Measurements from ENCODE around the gene RABGGTA.

The RABGGTA gene

DNA sequence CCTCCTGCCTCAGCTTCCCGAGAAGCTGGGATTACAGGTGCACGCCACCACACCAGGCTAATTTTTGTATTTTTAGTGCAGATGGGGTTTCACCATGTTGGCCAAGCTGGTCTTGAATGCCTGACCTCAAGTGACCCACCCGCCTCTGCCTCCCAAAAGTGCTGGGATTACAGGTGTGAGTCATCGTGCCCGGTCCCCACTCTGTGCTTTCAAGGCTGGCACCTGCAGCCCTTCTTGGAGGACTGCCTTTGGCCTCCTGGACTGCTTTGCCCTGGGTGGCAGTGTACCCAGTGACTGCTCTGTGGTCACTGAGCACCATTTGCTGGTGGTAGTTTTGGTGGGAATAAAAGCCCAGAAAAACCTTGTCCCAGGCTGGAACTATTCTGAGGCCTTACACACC, 15.6 kb upstream of the RABGGTA start:
- Histone ChIP-seq H3K27me3 (ENCODE audit: control insufficient read depth, insufficient read depth, low read length) (no peaks in the 10 kb centered on the region), H3K4me3 (ENCODE audit: low read depth, low read length) (no peak overlapping the region), H3K36me3 (ENCODE audit: control insufficient read depth, insufficient read depth, low read length) (peaks cover 15% of the 10 kb centered on the region), H3K9me3 (ENCODE audit: control insufficient read depth, insufficient read depth, low read length) (no peaks in the 10 kb centered on the region), H3K4me1 (ENCODE audit: control insufficient read depth, insufficient read depth, low read length) (no peaks in the 10 kb centered on the region), H3K27ac (ENCODE audit: low read depth, low read length) (no peak overlapping the region), H3K9ac (ENCODE audit: low read depth, low read length) (no peak overlapping the region)

DNA sequence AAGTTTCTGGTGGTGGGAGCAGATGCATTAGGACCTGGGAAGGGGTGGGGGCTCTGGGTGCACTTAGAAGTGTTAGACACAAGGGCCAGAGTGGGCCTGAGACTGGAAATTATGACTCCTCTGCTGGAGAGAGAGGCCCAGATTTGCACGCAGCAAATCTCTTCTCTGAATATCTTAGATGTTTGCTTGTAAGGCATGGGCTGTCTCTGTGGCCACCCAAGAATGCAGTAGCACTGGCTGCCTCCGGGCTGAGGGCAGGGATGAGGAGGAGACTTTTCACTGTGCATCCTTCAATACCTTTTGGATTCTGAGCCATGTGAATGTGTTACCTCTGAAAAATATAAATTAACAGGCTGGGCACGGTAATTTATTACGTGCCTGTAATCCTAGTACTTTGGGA, 14.0 kb upstream of the RABGGTA start:
- Histone ChIP-seq H3K27me3 (ENCODE audit: control insufficient read depth, insufficient read depth, low read length) (no peaks in the 10 kb centered on the region), H3K4me3 (ENCODE audit: low read depth, low read length) (no peak overlapping the region), H3K9me3 (ENCODE audit: control insufficient read depth, insufficient read depth, low read length) (no peaks in the 10 kb centered on the region), H3K9ac (ENCODE audit: low read depth, low read length) (no peak overlapping the region), H3K36me3 (ENCODE audit: control insufficient read depth, insufficient read depth, low read length) (peaks cover 11% of the 10 kb centered on the region), H3K4me1 (ENCODE audit: control insufficient read depth, insufficient read depth, low read length) (no peaks in the 10 kb centered on the region), H3K27ac (ENCODE audit: low read depth, low read length) (no peak overlapping the region)

GRCh38 chr14:24284501-24285035, 13.2 kb upstream of the RABGGTA start:
- H3K4me3 ChIP-seq (ENCODE audit: low read depth, low read length): no peak overlapping the region
- H3K9ac ChIP-seq (ENCODE audit: low read depth, low read length): no peak overlapping the region
- H3K27ac ChIP-seq (ENCODE audit: low read depth, low read length): no peak overlapping the region
- no peaks in the 10 kb centered on the region for H3K27me3 ChIP-seq (ENCODE audit: control insufficient read depth, insufficient read depth, low read length)
- H3K36me3 ChIP-seq (ENCODE audit: control insufficient read depth, insufficient read depth, low read length): peaks cover 3% of the 10 kb centered on the region
- no peaks in the 10 kb centered on the region for H3K9me3 ChIP-seq (ENCODE audit: control insufficient read depth, insufficient read depth, low read length)
- no peaks in the 10 kb centered on the region for H3K4me1 ChIP-seq (ENCODE audit: control insufficient read depth, insufficient read depth, low read length)

DNA sequence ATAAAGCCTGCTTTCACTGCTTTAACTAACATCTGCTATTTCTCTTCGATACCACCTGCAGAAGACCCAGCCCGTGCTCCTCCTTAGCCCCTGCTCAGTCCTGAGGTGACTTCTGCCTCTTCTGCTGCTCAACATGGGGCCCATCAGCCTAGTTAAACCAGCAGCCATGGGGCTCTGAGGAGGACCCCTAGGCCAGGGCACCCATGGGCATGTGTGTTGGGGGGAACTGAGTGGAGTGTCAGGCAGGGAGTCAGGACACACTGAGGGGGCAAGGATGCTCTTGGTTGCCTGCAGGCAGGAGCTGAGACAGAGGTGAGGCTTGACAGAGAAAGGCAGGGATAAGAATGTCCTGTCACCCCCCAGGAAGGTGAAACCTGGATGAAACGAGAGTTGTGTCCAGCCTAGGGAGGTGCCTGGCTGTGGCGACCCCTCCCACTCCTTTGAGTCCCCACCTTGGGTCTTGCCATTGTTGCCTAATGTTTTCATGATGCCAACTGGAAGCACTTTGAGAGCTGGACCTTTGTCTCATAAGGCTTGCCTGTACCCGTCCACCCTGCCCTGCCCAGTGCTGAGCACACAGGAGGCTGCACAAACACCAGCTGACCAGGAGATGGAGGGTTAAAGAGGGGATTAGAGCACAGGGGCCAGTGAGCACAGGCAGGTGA, 12.5 kb upstream of the RABGGTA start:
- Histone ChIP-seq H3K4me1 (ENCODE audit: control insufficient read depth, insufficient read depth, low read length) (no peaks in the 10 kb centered on the region), H3K27me3 (ENCODE audit: control insufficient read depth, insufficient read depth, low read length) (no peaks in the 10 kb centered on the region), H3K4me3 (ENCODE audit: low read depth, low read length) (no peak overlapping the region), H3K36me3 (ENCODE audit: control insufficient read depth, insufficient read depth, low read length) (no peaks in the 10 kb centered on the region), H3K27ac (ENCODE audit: low read depth, low read length) (no peak overlapping the region), H3K9me3 (ENCODE audit: control insufficient read depth, insufficient read depth, low read length) (no peaks in the 10 kb centered on the region), H3K9ac (ENCODE audit: low read depth, low read length) (no peak overlapping the region)

DNA sequence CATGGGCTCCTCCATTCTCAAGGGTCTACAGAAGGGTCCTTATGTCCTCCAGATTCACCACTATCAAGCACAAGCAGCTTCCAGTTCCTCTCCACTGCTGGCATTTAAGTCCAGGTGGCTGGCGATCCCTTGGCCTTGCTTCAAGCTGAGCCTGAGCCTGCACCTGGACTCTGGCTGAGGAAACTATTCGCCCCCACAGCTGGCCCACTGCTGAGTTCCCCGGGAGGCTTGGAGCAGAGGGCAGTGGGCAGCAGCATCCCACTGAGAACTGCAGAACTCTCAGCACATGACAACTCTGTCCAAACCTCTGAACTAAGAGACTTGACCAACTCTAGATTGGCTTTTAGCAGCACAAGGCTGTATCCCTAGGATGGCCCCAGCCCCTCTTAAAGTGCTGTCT, 11.3 kb upstream of the RABGGTA start:
- H3K4me1 ChIP-seq (ENCODE audit: control insufficient read depth, insufficient read depth, low read length): no peaks in the 10 kb centered on the region
- no peaks in the 10 kb centered on the region for H3K9me3 ChIP-seq (ENCODE audit: control insufficient read depth, insufficient read depth, low read length)

DNA sequence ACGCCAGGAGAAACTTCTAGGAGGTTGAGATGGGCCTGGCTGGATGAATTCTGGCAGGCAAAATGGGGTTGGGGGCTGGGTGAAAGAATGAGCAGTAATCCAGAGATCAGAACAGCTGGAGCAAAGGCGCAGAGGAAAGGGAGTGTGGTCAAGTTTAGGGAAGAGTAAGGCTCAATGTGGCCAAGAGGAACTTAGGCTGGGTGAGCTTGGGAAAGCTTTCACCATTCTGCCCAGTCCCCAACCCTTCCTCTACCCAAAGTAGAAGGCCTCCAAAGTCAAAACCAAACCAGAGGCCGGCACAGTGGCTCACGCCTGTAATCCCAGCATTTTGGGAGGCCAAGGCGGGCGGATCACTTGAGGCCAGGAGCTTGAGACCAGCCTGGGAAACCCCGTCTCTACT, 10.2 kb upstream of the RABGGTA start:
- no peaks in the 10 kb centered on the region for H3K27me3 ChIP-seq (ENCODE audit: control insufficient read depth, insufficient read depth, low read length)
- no peaks in the 10 kb centered on the region for H3K36me3 ChIP-seq (ENCODE audit: control insufficient read depth, insufficient read depth, low read length)
- H3K4me1 ChIP-seq (ENCODE audit: control insufficient read depth, insufficient read depth, low read length): no peaks in the 10 kb centered on the region
- no peak overlapping the region for H3K4me3 ChIP-seq (ENCODE audit: low read depth, low read length)
- no peak overlapping the region for H3K9ac ChIP-seq (ENCODE audit: low read depth, low read length)
- H3K27ac ChIP-seq (ENCODE audit: low read depth, low read length): no peak overlapping the region
- H3K9me3 ChIP-seq (ENCODE audit: control insufficient read depth, insufficient read depth, low read length): no peaks in the 10 kb centered on the region

More for the DNA sequence above, 11.3 kb upstream of the RABGGTA start:
- no peak overlapping the region for H3K4me3 ChIP-seq (ENCODE audit: low read depth, low read length)
- H3K27ac ChIP-seq (ENCODE audit: low read depth, low read length): no peak overlapping the region
- no peaks in the 10 kb centered on the region for H3K27me3 ChIP-seq (ENCODE audit: control insufficient read depth, insufficient read depth, low read length)
- H3K9ac ChIP-seq (ENCODE audit: low read depth, low read length): no peak overlapping the region
- H3K36me3 ChIP-seq (ENCODE audit: control insufficient read depth, insufficient read depth, low read length): no peaks in the 10 kb centered on the region

- Histone ChIP-seq H3K27ac (ENCODE audit: low read depth, low read length) (no peak overlapping the region), H3K9me3 (ENCODE audit: control insufficient read depth, insufficient read depth, low read length) (no peaks in the 10 kb centered on the region), H3K4me1 (ENCODE audit: control insufficient read depth, insufficient read depth, low read length) (no peaks in the 10 kb centered on the region), H3K27me3 (ENCODE audit: control insufficient read depth, insufficient read depth, low read length) (no peaks in the 10 kb centered on the region), H3K4me3 (ENCODE audit: low read depth, low read length) (no peak overlapping the region), H3K36me3 (ENCODE audit: control insufficient read depth, insufficient read depth, low read length) (no peaks in the 10 kb centered on the region), H3K9ac (ENCODE audit: low read depth, low read length) (no peak overlapping the region)
Measured at GRCh38 chr14:24280797-24281460, 9.5 kb upstream of the RABGGTA start.

- no peak overlapping the region for H3K27ac ChIP-seq (ENCODE audit: low read depth, low read length)
- no peaks in the 10 kb centered on the region for H3K9me3 ChIP-seq (ENCODE audit: control insufficient read depth, insufficient read depth, low read length)
Measured at GRCh38 chr14:24279301-24280186, 8.1 kb upstream of the RABGGTA start.

GRCh38 chr14:24278424-24278823, 7.0 kb upstream of the RABGGTA start:
- Histone ChIP-seq H3K9me3 (ENCODE audit: control insufficient read depth, insufficient read depth, low read length) (no peaks in the 10 kb centered on the region), H3K27me3 (ENCODE audit: control insufficient read depth, insufficient read depth, low read length) (no peaks in the 10 kb centered on the region), H3K9ac (ENCODE audit: low read depth, low read length) (no peak overlapping the region), H3K4me3 (ENCODE audit: low read depth, low read length) (no peak overlapping the region), H3K4me1 (ENCODE audit: control insufficient read depth, insufficient read depth, low read length) (peaks cover 4% of the 10 kb centered on the region; the same call in 1 of the 2 replicates), H3K36me3 (ENCODE audit: control insufficient read depth, insufficient read depth, low read length) (no peaks in the 10 kb centered on the region), H3K27ac (ENCODE audit: low read depth, low read length) (no peak overlapping the region)

More at GRCh38 chr14:24279301-24280186, 8.1 kb upstream of the RABGGTA start:
- H3K36me3 ChIP-seq (ENCODE audit: control insufficient read depth, insufficient read depth, low read length): no peaks in the 10 kb centered on the region
- H3K9ac ChIP-seq (ENCODE audit: low read depth, low read length): no peak overlapping the region
- H3K27me3 ChIP-seq (ENCODE audit: control insufficient read depth, insufficient read depth, low read length): no peaks in the 10 kb centered on the region
- H3K4me3 ChIP-seq (ENCODE audit: low read depth, low read length): no peak overlapping the region
- H3K4me1 ChIP-seq (ENCODE audit: control insufficient read depth, insufficient read depth, low read length): no peaks in the 10 kb centered on the region

GRCh38 chr14:24277606-24278321, 6.4 kb upstream of the RABGGTA start:
- H3K27me3 ChIP-seq (ENCODE audit: control insufficient read depth, insufficient read depth, low read length): no peaks in the 10 kb centered on the region
- no peaks in the 10 kb centered on the region for H3K36me3 ChIP-seq (ENCODE audit: control insufficient read depth, insufficient read depth, low read length)
- H3K4me3 ChIP-seq (ENCODE audit: low read depth, low read length): no peak overlapping the region
- no peaks in the 10 kb centered on the region for H3K9me3 ChIP-seq (ENCODE audit: control insufficient read depth, insufficient read depth, low read length)
- peaks cover 4% of the 10 kb centered on the region; the same call in 1 of the 2 replicates for H3K4me1 ChIP-seq (ENCODE audit: control insufficient read depth, insufficient read depth, low read length)
- H3K9ac ChIP-seq (ENCODE audit: low read depth, low read length): no peak overlapping the region
- no peak overlapping the region for H3K27ac ChIP-seq (ENCODE audit: low read depth, low read length)
